ENCODE results near the gene TADA2B.
"Not testable (repeated sequence)": the region's sequence is repeated elsewhere in the genome, so short reads cannot be mapped to it uniquely, and the experiment has no call there.

The TADA2B gene

GRCh38 chr4:7092026-7092425 lies 48.9 kb downstream of the TADA2B start:
- no peak overlapping the region for H3K27ac ChIP-seq (ENCODE audit: low read depth, low read length)
- H3K9ac ChIP-seq (ENCODE audit: low read length) = no peak overlapping the region
- H3K9me3 ChIP-seq (ENCODE audit: low read length) = no peaks in the 10 kb centered on the region
- no peaks in the 10 kb centered on the region for H3K27me3 ChIP-seq (ENCODE audit: control insufficient read depth in 1 of 2, insufficient read depth in 2 of 2, low read length in 2 of 2)
- H3K36me3 ChIP-seq (ENCODE audit: insufficient read depth, low read length) = no peaks in the 10 kb centered on the region
- H3K4me1 ChIP-seq (ENCODE audit: insufficient read depth, low read length) = peaks cover 14% of the 10 kb centered on the region
- H3K4me3 ChIP-seq (ENCODE audit: low read depth in 1 of 2, low read length in 2 of 2) = no peak overlapping the region

DNA sequence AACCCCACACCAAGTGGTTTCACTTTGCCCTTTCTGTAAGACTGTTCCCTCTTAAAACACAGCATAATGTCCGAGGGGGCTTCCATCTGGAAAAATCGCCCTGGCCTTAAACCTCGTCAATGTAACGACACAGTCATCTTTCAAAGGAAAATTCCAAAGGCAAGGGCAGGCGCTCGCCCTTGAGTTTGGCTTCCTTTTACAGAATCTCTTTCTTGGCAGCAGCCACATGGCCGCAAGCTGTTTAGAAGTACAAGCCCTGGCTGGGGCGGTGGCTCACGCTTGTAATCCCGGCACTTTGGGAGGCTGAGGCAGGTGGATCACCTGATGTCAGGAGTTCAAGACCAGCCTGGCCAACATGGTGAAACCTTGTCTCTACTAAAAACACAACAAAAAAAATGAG lies 51.7 kb downstream of the TADA2B start:
- Histone ChIP-seq H3K9me3 (ENCODE audit: low read length) (no peaks in the 10 kb centered on the region), H3K36me3 (ENCODE audit: insufficient read depth, low read length) (no peaks in the 10 kb centered on the region), H3K27ac (ENCODE audit: low read depth, low read length) (no peak overlapping the region), H3K4me3 (ENCODE audit: low read depth in 1 of 2, low read length in 2 of 2) (no peak overlapping the region), H3K9ac (ENCODE audit: low read length) (no peak overlapping the region), H3K27me3 (ENCODE audit: control insufficient read depth in 1 of 2, insufficient read depth in 2 of 2, low read length in 2 of 2) (no peaks in the 10 kb centered on the region), H3K4me1 (ENCODE audit: insufficient read depth, low read length) (peaks cover 2% of the 10 kb centered on the region)

- H3K9ac ChIP-seq (ENCODE audit: low read length) = no peak overlapping the region
- no peak overlapping the region for H3K4me3 ChIP-seq (ENCODE audit: low read depth in 1 of 2, low read length in 2 of 2)
- H3K27ac ChIP-seq (ENCODE audit: low read depth, low read length) = no peak overlapping the region
- no peaks in the 10 kb centered on the region for H3K9me3 ChIP-seq (ENCODE audit: low read length)
- no peaks in the 10 kb centered on the region for H3K27me3 ChIP-seq (ENCODE audit: control insufficient read depth in 1 of 2, insufficient read depth in 2 of 2, low read length in 2 of 2)
- H3K4me1 ChIP-seq (ENCODE audit: insufficient read depth, low read length) = no peaks in the 10 kb centered on the region
- H3K36me3 ChIP-seq (ENCODE audit: insufficient read depth, low read length) = no peaks in the 10 kb centered on the region
Observed at GRCh38 chr4:7095611-7096155, 52.5 kb downstream of the TADA2B start.

GRCh38 chr4:7096236-7096635 lies 53.1 kb downstream of the TADA2B start:
- no peaks in the 10 kb centered on the region for H3K4me1 ChIP-seq (ENCODE audit: insufficient read depth, low read length)
- H3K9ac ChIP-seq (ENCODE audit: low read length) = no peak overlapping the region
- no peaks in the 10 kb centered on the region for H3K9me3 ChIP-seq (ENCODE audit: low read length)
- H3K36me3 ChIP-seq (ENCODE audit: insufficient read depth, low read length) = no peaks in the 10 kb centered on the region
- no peaks in the 10 kb centered on the region for H3K27me3 ChIP-seq (ENCODE audit: control insufficient read depth in 1 of 2, insufficient read depth in 2 of 2, low read length in 2 of 2)
- H3K27ac ChIP-seq (ENCODE audit: low read depth, low read length) = no peak overlapping the region
- H3K4me3 ChIP-seq (ENCODE audit: low read depth in 1 of 2, low read length in 2 of 2) = no peak overlapping the region

- Histone ChIP-seq H3K4me3 (ENCODE audit: low read depth in 1 of 2, low read length in 2 of 2) (peak overlapping the region in 1 of 2 donors; percentile 91), H3K9ac (ENCODE audit: low read length) (no peak overlapping the region)
Observed at GRCh38 chr4:7101692-7102515, 58.7 kb downstream of the TADA2B start.

DNA sequence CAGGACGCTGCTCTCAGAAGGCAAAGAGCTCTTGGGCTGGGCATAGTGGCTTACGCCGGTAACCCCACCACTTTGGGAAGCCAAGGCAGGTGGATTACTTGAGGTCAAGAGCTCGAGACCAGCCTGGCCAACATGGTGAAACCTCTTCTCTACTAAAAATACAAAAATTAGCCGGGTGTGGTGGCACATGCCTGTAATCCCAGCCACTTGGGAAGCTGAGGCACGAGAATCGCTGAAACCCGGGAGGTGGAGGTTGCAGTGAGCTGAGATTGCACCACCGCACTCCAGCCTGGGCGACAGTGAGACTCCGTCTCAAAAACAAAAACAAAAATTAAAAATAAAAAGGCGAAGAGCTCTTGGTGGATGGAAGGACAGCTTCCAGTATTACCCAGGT lies 59.3 kb downstream of the TADA2B start:
- Histone ChIP-seq H3K4me1 (ENCODE audit: insufficient read depth, low read length) (peaks cover 19% of the 10 kb centered on the region), H3K27ac (ENCODE audit: low read depth, low read length) (peak overlapping the region; percentile 65), H3K4me3 (ENCODE audit: low read depth in 1 of 2, low read length in 2 of 2) (peak overlapping the region; percentile 72 to 91), H3K9ac (ENCODE audit: low read length) (peak overlapping the region; percentile 68)
- not testable (repeated sequence) for H3K27me3 ChIP-seq (ENCODE audit: control insufficient read depth in 1 of 2, insufficient read depth in 2 of 2, low read length in 2 of 2); H3K36me3 ChIP-seq (ENCODE audit: insufficient read depth, low read length); H3K9me3 ChIP-seq (ENCODE audit: low read length)

More at GRCh38 chr4:7101692-7102515, 58.7 kb downstream of the TADA2B start:
- H3K9me3 ChIP-seq (ENCODE audit: low read length) = no peaks in the 10 kb centered on the region
- peaks cover 19% of the 10 kb centered on the region for H3K4me1 ChIP-seq (ENCODE audit: insufficient read depth, low read length)
- no peaks in the 10 kb centered on the region for H3K27me3 ChIP-seq (ENCODE audit: control insufficient read depth in 1 of 2, insufficient read depth in 2 of 2, low read length in 2 of 2)
- H3K27ac ChIP-seq (ENCODE audit: low read depth, low read length) = no peak overlapping the region
- no peaks in the 10 kb centered on the region for H3K36me3 ChIP-seq (ENCODE audit: insufficient read depth, low read length)

DNA sequence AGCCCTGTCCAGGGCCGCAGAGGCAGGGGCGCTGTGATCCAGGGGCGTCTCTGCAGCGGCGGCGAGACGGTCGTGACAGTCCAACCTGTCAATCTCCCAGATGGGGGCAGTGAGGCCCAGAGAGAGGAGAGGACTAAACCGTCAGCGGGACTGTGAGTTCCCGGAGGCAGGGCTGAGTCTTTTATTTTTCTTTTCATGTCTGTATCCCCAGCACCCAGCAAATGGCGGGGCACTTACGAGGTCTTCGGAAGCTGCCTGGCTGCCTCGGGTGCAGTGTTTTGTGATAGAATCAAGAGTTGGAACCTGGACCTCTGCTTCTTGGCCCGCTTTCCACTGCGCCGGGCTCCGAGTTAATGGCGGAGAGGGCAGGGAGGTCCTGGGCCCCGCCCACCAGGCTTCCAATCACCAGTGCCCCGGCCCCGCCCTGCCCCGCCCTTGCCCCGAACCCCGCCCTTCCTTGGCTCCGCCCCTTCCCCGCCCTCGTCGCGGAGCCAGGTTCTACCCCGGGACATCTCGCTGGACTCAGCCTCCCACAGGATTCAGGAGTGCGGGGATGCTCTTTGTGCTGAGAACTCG lies 59.9 kb downstream of the TADA2B start:
- peak overlapping the region; percentile 65 for H3K27ac ChIP-seq (ENCODE audit: low read depth, low read length)
- peaks cover 19% of the 10 kb centered on the region for H3K4me1 ChIP-seq (ENCODE audit: insufficient read depth, low read length)
- no peaks in the 10 kb centered on the region for H3K27me3 ChIP-seq (ENCODE audit: control insufficient read depth in 1 of 2, insufficient read depth in 2 of 2, low read length in 2 of 2)
- H3K9me3 ChIP-seq (ENCODE audit: low read length) = no peaks in the 10 kb centered on the region
- H3K9ac ChIP-seq (ENCODE audit: low read length) = peak overlapping the region; percentile 68
- H3K4me3 ChIP-seq (ENCODE audit: low read depth in 1 of 2, low read length in 2 of 2) = peak overlapping the region; percentile 72 to 91
- H3K36me3 ChIP-seq (ENCODE audit: insufficient read depth, low read length) = no peaks in the 10 kb centered on the region

- Histone ChIP-seq H3K9ac (ENCODE audit: low read length) (no peak overlapping the region), H3K27me3 (ENCODE audit: control insufficient read depth in 1 of 2, insufficient read depth in 2 of 2, low read length in 2 of 2) (no peaks in the 10 kb centered on the region), H3K4me3 (ENCODE audit: low read depth in 1 of 2, low read length in 2 of 2) (peak overlapping the region in 1 of 2 donors; percentile 91), H3K4me1 (ENCODE audit: insufficient read depth, low read length) (peaks cover 19% of the 10 kb centered on the region), H3K27ac (ENCODE audit: low read depth, low read length) (no peak overlapping the region), H3K9me3 (ENCODE audit: low read length) (no peaks in the 10 kb centered on the region), H3K36me3 (ENCODE audit: insufficient read depth, low read length) (no peaks in the 10 kb centered on the region)
Observed at GRCh38 chr4:7103607-7104365, 60.6 kb downstream of the TADA2B start.

DNA sequence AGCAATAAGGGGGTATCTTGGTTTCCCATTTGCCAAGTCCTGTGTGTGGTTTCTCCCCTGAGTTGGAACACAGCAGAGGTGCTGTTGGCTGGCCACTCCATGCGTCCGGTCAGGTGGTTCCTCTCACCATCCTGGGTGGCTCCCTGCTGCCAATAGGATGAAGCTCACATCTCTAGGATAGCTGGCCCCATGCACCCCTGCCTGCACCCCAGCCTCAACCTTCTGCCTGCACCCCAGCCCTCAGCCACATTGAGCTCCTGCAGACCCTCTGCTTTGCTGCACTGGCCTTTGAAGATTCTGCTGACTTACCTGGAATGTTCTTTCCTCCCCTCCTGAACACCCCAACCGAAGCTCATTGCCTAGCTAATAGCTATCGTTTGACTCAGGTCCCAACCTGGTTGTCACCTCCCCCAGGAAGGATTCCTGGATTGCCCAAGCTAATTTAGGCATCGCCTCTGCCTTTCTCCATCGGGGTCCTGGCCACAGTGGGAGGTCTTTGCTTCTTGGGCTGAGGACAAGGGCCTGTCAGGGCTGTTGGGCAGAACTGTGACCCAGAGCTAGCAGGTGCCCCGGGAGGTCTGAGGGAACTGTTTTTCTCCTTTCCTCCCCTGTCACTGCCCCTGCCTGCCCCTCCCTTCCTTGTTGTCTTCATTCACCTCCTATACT lies 61.3 kb downstream of the TADA2B start:
- H3K9me3 ChIP-seq (ENCODE audit: low read length) = no peaks in the 10 kb centered on the region
- no peak overlapping the region for H3K27ac ChIP-seq (ENCODE audit: low read depth, low read length)
- H3K36me3 ChIP-seq (ENCODE audit: insufficient read depth, low read length) = no peaks in the 10 kb centered on the region
- no peak overlapping the region for H3K9ac ChIP-seq (ENCODE audit: low read length)
- H3K4me3 ChIP-seq (ENCODE audit: low read depth in 1 of 2, low read length in 2 of 2) = no peak overlapping the region
- H3K4me1 ChIP-seq (ENCODE audit: insufficient read depth, low read length) = peaks cover 19% of the 10 kb centered on the region
- no peaks in the 10 kb centered on the region for H3K27me3 ChIP-seq (ENCODE audit: control insufficient read depth in 1 of 2, insufficient read depth in 2 of 2, low read length in 2 of 2)

DNA sequence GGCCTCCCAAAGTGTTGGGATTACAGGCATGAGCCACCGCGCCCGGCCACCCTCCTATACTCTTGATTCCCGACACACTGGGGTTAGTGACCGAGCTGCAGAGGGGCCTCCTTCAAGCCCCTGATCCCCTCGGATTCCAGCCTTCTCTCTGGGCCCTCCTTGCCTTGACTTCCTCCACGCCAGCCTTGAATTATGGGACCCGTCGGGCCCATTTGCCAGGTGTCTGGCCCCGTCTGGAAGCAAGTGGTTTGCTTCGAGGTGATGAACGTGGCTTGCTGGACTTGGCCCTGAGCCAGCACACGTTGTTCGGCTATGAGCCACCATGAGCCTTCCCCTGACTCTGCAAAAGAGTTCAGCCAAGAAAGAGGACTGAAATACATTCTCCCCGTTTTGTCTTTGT lies 62.1 kb downstream of the TADA2B start:
- Histone ChIP-seq H3K27ac (ENCODE audit: low read depth, low read length) (no peak overlapping the region), H3K4me1 (ENCODE audit: insufficient read depth, low read length) (peaks cover 19% of the 10 kb centered on the region), H3K27me3 (ENCODE audit: control insufficient read depth in 1 of 2, insufficient read depth in 2 of 2, low read length in 2 of 2) (no peaks in the 10 kb centered on the region)

More for the DNA sequence above, 62.1 kb downstream of the TADA2B start:
- no peak overlapping the region for H3K4me3 ChIP-seq (ENCODE audit: low read depth in 1 of 2, low read length in 2 of 2)
- H3K9ac ChIP-seq (ENCODE audit: low read length) = no peak overlapping the region
- H3K9me3 ChIP-seq (ENCODE audit: low read length) = no peaks in the 10 kb centered on the region
- no peaks in the 10 kb centered on the region for H3K36me3 ChIP-seq (ENCODE audit: insufficient read depth, low read length)

All from muscle layer of colon (tissue), 2 donors.